H9 (cell line): ENCODE results near the gene CXXC5. TPM values are rescaled to one million over a fixed set of nuclear protein-coding genes. Genes with fewer than 3 reads are reported as not detected.

ENCODE experiments used
- DNase-seq: peaks from one replicate; pipeline ENCODE4 v3.0.0-alpha.2; 2017
- H2AFZ ChIP-seq: one replicate; pipeline ENCODE4 v1.6.1; 2013; ENCODE audit warnings: mild to moderate bottlenecking, low read length, control low read depth, moderate library complexity
- H2AK5ac ChIP-seq: 2 replicates; pipeline ENCODE4 v1.6.1; 2013; ENCODE audit warnings: low read length, control low read depth, mixed read lengths; ENCODE audit not compliant: insufficient read length
- H2BK120ac ChIP-seq: one replicate; pipeline ENCODE4 v1.6.1; 2013; ENCODE audit warnings: low read depth, mild to moderate bottlenecking, low read length, control low read depth, inconsistent platforms; ENCODE audit not compliant: poor library complexity, severe bottlenecking
- H2BK12ac ChIP-seq: 2 replicates; pipeline ENCODE4 v1.6.1; 2013; ENCODE audit warnings: low read length, control low read depth, mixed read lengths, low read depth; ENCODE audit not compliant: insufficient read length
- H2BK15ac ChIP-seq: 2 replicates; pipeline ENCODE4 v1.6.1; 2013; ENCODE audit warnings: low read depth, low read length, control low read depth
- H2BK20ac ChIP-seq: one replicate; pipeline ENCODE4 v1.6.1; 2013; ENCODE audit warnings: low read depth, mild to moderate bottlenecking, low read length, control low read depth, inconsistent platforms; ENCODE audit not compliant: poor library complexity, severe bottlenecking
- H2BK5ac ChIP-seq: 2 replicates; pipeline ENCODE4 v1.6.1; 2013; ENCODE audit warnings: low read length, control low read depth, mixed read lengths; ENCODE audit not compliant: insufficient read length
- H3K14ac ChIP-seq: 2 replicates; pipeline ENCODE4 v1.6.1; 2013; ENCODE audit warnings: low read length, control low read depth; ENCODE audit not compliant: insufficient read depth
- H3K18ac ChIP-seq: 2 replicates; pipeline ENCODE4 v1.6.1; 2013; ENCODE audit warnings: low read depth, mild to moderate bottlenecking, mixed read lengths, low read length, control low read depth; ENCODE audit not compliant: insufficient read length
- H3K23ac ChIP-seq: 2 replicates; pipeline ENCODE4 v1.6.1; 2013; ENCODE audit warnings: low read length, control low read depth, mixed read lengths, low read depth; ENCODE audit not compliant: insufficient read length
- H3K23me2 ChIP-seq: 2 replicates; pipeline ENCODE4 v1.6.1; 2013; ENCODE audit warnings: low read depth, mild to moderate bottlenecking, mixed read lengths, low read length, control low read depth; ENCODE audit not compliant: insufficient read length, poor library complexity, severe bottlenecking
- H3K27ac ChIP-seq: 2 replicates; pipeline ENCODE4 v1.5.1; 2013; ENCODE audit warnings: low read length, control low read depth, mixed read lengths, low read depth; ENCODE audit not compliant: insufficient read length
- H3K27me3 ChIP-seq: 2 replicates; pipeline ENCODE4 v1.6.1; 2013; ENCODE audit warnings: low read length, control low read depth, inconsistent platforms; ENCODE audit not compliant: insufficient read depth
- H3K4ac ChIP-seq: 2 replicates; pipeline ENCODE4 v1.6.1; 2013; ENCODE audit warnings: low read depth, mild to moderate bottlenecking, control low read depth, inconsistent platforms, low read length, moderate library complexity
- H3K4me1 ChIP-seq: 2 replicates; pipeline ENCODE4 v1.6.1; 2013; ENCODE audit warnings: low read length, control low read depth, inconsistent platforms; ENCODE audit not compliant: insufficient read depth
- H3K4me2 ChIP-seq: 2 replicates; pipeline ENCODE4 v1.6.1; 2013; ENCODE audit warnings: low read length, control low read depth, mixed read lengths; ENCODE audit not compliant: insufficient read length, insufficient read depth
- H3K56ac ChIP-seq: 2 replicates; pipeline ENCODE4 v1.6.1; 2013; ENCODE audit warnings: low read depth, mild to moderate bottlenecking, mixed read lengths, low read length, control low read depth; ENCODE audit not compliant: insufficient read length
- H3K79me1 ChIP-seq: 2 replicates; pipeline ENCODE4 v1.6.1; 2013; ENCODE audit warnings: low read depth, mild to moderate bottlenecking, moderate library complexity, low read length, control low read depth, inconsistent platforms; ENCODE audit not compliant: insufficient read depth, poor library complexity, severe bottlenecking
- H3K79me2 ChIP-seq: 2 replicates; pipeline ENCODE4 v1.6.1; 2013; ENCODE audit warnings: low read length, control low read depth, inconsistent platforms; ENCODE audit not compliant: insufficient read depth
- H3K9ac ChIP-seq: 2 replicates; pipeline ENCODE4 v1.6.1; 2013; ENCODE audit warnings: low read length, control low read depth, mixed read lengths; ENCODE audit not compliant: insufficient read length; ENCODE audit errors: extremely low read depth
- H3K9me3 ChIP-seq: one replicate; pipeline ENCODE4 v1.6.1; 2013; ENCODE audit warnings: low read depth, low read length, inconsistent platforms; ENCODE audit not compliant: control insufficient read depth
- H3T11ph ChIP-seq: one replicate; pipeline ENCODE4 v1.6.1; 2013; ENCODE audit warnings: mild to moderate bottlenecking, low read length, control low read depth, inconsistent platforms
- H4K20me1 ChIP-seq: one replicate; pipeline ENCODE4 v1.6.1; 2013; ENCODE audit not compliant: control insufficient read depth, insufficient read length, insufficient read depth
- H4K5ac ChIP-seq: 2 replicates; pipeline ENCODE4 v1.6.1; 2013; ENCODE audit warnings: low read depth, mild to moderate bottlenecking, mixed read lengths, low read length, control low read depth; ENCODE audit not compliant: insufficient read length
- H4K8ac ChIP-seq: replicated peaks from 2 replicates; pipeline ENCODE4 v1.6.1; 2013; ENCODE audit warnings: low read length, control low read depth, mixed read lengths, low read depth; ENCODE audit not compliant: insufficient read length
- H4K91ac ChIP-seq: 2 replicates; pipeline ENCODE4 v1.6.1; 2013; ENCODE audit warnings: low read depth, mild to moderate bottlenecking, moderate library complexity, mixed read lengths, low read length, control low read depth; ENCODE audit not compliant: insufficient read length
- H3K27ac Mint-ChIP-seq, 3 experiments: 2 replicates in 2 of 3; 3 replicates in 1 of 3; pipeline ENCODE4 v1.8.0; 2020 to 2021; ENCODE audit warnings: mixed read lengths in 3 of 3, mild to moderate bottlenecking in 1 of 3, moderate library complexity in 1 of 3
- H3K27me3 Mint-ChIP-seq: 2 replicates; pipeline ENCODE4 v1.8.0; 2021; ENCODE audit warnings: low read depth, mild to moderate bottlenecking, moderate library complexity, mixed read lengths
- H3K36me3 Mint-ChIP-seq, 3 experiments: 2 replicates in 2 of 3; 3 replicates in 1 of 3; pipeline ENCODE4 v1.8.0; 2020 to 2021; ENCODE audit warnings: low read depth in 3 of 3, mixed read lengths in 3 of 3; ENCODE audit not compliant: insufficient read depth in 1 of 3
- H3K4me1 Mint-ChIP-seq, 2 experiments: 2 replicates each; pipeline ENCODE4 v1.8.0; 2020; ENCODE audit warnings: mixed read lengths in 2 of 2
- H3K4me3 Mint-ChIP-seq, 2 experiments: 2 replicates in 1 of 2; 3 replicates in 1 of 2; pipeline ENCODE4 v1.8.0; 2020 to 2021; ENCODE audit warnings: mild to moderate bottlenecking in 2 of 2, mixed read lengths in 2 of 2, moderate library complexity in 1 of 2
- H3K9me3 Mint-ChIP-seq, 2 experiments: 2 replicates in 1 of 2; 3 replicates in 1 of 2; pipeline ENCODE4 v1.8.0; 2020; ENCODE audit warnings: mild to moderate bottlenecking in 2 of 2, mixed read lengths in 2 of 2, moderate library complexity in 1 of 2
- CTCF ChIP-seq: fragments of 200-600 bp; sonication (generic); conservative IDR thresholded peaks from 3 replicates; pipeline ENCODE4 v1.8.0; 2021; ENCODE audit warnings: antibody characterized with exemption, mild to moderate bottlenecking
- WGBS: extraction: QIAGEN DNeasy Blood & Tissue Kit; methylation state at CpG from one replicate; pipeline ENCODE4 v1.1.7; 2013; ENCODE audit warnings: missing lambda C conversion rate, low lambda C conversion rate, mixed read lengths; ENCODE audit not compliant: insufficient read length; ENCODE audit errors: extremely low coverage; 5-methylcytosine and 5-hydroxymethylcytosine counted together
- total RNA-seq: library from RNA; stranded (reverse); gene quantifications from 2 replicates; pipeline ENCODE4 v1.2.1, GENCODE V29; 2021

CXXC5 gene
- total RNA-seq, 1 experiment from 2014 or later = 105 TPM

GRCh38 chr5:139664086-139664693 lies 16.0 kb downstream of the CXXC5 start:
- no peak overlapping the region for H2AK5ac ChIP-seq
- peaks cover 42 to 49% of the 10 kb centered on the region in 2 experiments for H3K4me1 Mint-ChIP-seq

More at GRCh38 chr5:139664086-139664693, 16.0 kb downstream of the CXXC5 start:
- H2BK15ac ChIP-seq = no peak overlapping the region
- H3K23ac ChIP-seq = no peak overlapping the region
- peaks cover 0 to 14% (median 0%) of the 10 kb centered on the region in 3 experiments; a peak in 3 of 7 replicates for H3K36me3 Mint-ChIP-seq
- no peak overlapping the region for H3K4me2 ChIP-seq
- H3K79me1 ChIP-seq = peaks cover 8% of the 10 kb centered on the region
- H3K56ac ChIP-seq = no peak overlapping the region
- H2BK120ac ChIP-seq = no peak overlapping the region
- no CpG with 5 or more reads among the region's 9 CpGs for WGBS
- H2AFZ ChIP-seq = no peak overlapping the region
- H3K9me3 ChIP-seq = no peaks in the 10 kb centered on the region
- peaks cover 4% of the 10 kb centered on the region for H3K23me2 ChIP-seq
- no peak overlapping the region for H2BK12ac ChIP-seq
- H3K79me2 ChIP-seq = peaks cover 47% of the 10 kb centered on the region; the same call in 1 of the 2 replicates
- peaks cover 16% of the 10 kb centered on the region; the same call in 1 of the 2 replicates for H3K4me1 ChIP-seq
- no peak overlapping the region for H2BK20ac ChIP-seq
- H2BK5ac ChIP-seq = no peak overlapping the region
- H3K4ac ChIP-seq = no peak overlapping the region
- no peak overlapping the region for H3K18ac ChIP-seq
- no peaks in the 10 kb centered on the region for H3K27me3 Mint-ChIP-seq
- no peak overlapping the region for H3T11ph ChIP-seq
- H3K27ac ChIP-seq = no peak overlapping the region
- H4K8ac ChIP-seq = no peak overlapping the region
- H3K27me3 ChIP-seq = no peaks in the 10 kb centered on the region
- peak overlapping the region in 2 of 3 experiments; percentile 40 to 75; a peak in 2 of 7 replicates for H3K27ac Mint-ChIP-seq
- no peak overlapping the region for H3K4me3 Mint-ChIP-seq
- no peak overlapping the region for H4K91ac ChIP-seq
- H4K5ac ChIP-seq = no peak overlapping the region
- H3K9ac ChIP-seq = no peak overlapping the region
- no peak overlapping the region; the same call in 1 of the 2 replicates for H3K14ac ChIP-seq
- no peak for DNase-seq
- H3K9me3 Mint-ChIP-seq = no peaks in the 10 kb centered on the region
- no peak for TF ChIP-seq CTCF
- H4K20me1 ChIP-seq = no peaks in the 10 kb centered on the region
